ENCODE measurements around the gene NCBP3.

The NCBP3 gene

GRCh38 chr17:3761918-3762380 lies 84.1 kb downstream of the NCBP3 start:
- no peak overlapping the region for H3K4me3 ChIP-seq (replicated peaks; ENCODE audit: low read depth, low read length)
- DNase-seq (ENCODE audit: extremely low read depth, low read depth): no peak
- TF ChIP-seq CTCF (IDR thresholded peaks at IDR 0.05; ENCODE audit: low read depth, low read length, missing control alignments): no peak

GRCh38 chr17:3761036-3761917 lies 84.8 kb downstream of the NCBP3 start:
- H3K4me3 ChIP-seq (replicated peaks; ENCODE audit: low read depth, low read length): no peak overlapping the region
- peak; percentile 51 for DNase-seq (ENCODE audit: extremely low read depth, low read depth)
- no peak for TF ChIP-seq CTCF (IDR thresholded peaks at IDR 0.05; ENCODE audit: low read depth, low read length, missing control alignments)

GRCh38 chr17:3759597-3760216 lies 86.3 kb downstream of the NCBP3 start:
- DNase-seq (ENCODE audit: extremely low read depth, low read depth): no peak
- no peak overlapping the region for H3K4me3 ChIP-seq (replicated peaks; ENCODE audit: low read depth, low read length)
- no peak for TF ChIP-seq CTCF (IDR thresholded peaks at IDR 0.05; ENCODE audit: low read depth, low read length, missing control alignments)

GRCh38 chr17:3755335-3756030 lies 90.6 kb downstream of the NCBP3 start:
- H3K4me3 ChIP-seq (replicated peaks; ENCODE audit: low read depth, low read length): no peak overlapping the region
- no peak for DNase-seq (ENCODE audit: extremely low read depth, low read depth)
- TF ChIP-seq CTCF (IDR thresholded peaks at IDR 0.05; ENCODE audit: low read depth, low read length, missing control alignments): no peak

GRCh38 chr17:3754458-3755334 lies 91.3 kb downstream of the NCBP3 start:
- DNase-seq (ENCODE audit: extremely low read depth, low read depth): no peak
- H3K4me3 ChIP-seq (replicated peaks; ENCODE audit: low read depth, low read length): no peak overlapping the region
- no peak for TF ChIP-seq CTCF (IDR thresholded peaks at IDR 0.05; ENCODE audit: low read depth, low read length, missing control alignments)

GRCh38 chr17:3754066-3754457 lies 92.0 kb downstream of the NCBP3 start:
- no peak for DNase-seq (ENCODE audit: extremely low read depth, low read depth)
- H3K4me3 ChIP-seq (replicated peaks; ENCODE audit: low read depth, low read length): no peak overlapping the region

More at GRCh38 chr17:3754066-3754457, 92.0 kb downstream of the NCBP3 start:
- TF ChIP-seq CTCF (IDR thresholded peaks at IDR 0.05; ENCODE audit: low read depth, low read length, missing control alignments): no peak
